ENCODE results near the gene ARNT2. TPM values are rescaled to one million over a fixed set of nuclear protein-coding genes. Genes with fewer than 3 reads are reported as not detected.

The ARNT2 gene
- total and polyA plus RNA-seq, 2 experiments from 2014 or later, result 4.6 to 11.6 TPM

DNA sequence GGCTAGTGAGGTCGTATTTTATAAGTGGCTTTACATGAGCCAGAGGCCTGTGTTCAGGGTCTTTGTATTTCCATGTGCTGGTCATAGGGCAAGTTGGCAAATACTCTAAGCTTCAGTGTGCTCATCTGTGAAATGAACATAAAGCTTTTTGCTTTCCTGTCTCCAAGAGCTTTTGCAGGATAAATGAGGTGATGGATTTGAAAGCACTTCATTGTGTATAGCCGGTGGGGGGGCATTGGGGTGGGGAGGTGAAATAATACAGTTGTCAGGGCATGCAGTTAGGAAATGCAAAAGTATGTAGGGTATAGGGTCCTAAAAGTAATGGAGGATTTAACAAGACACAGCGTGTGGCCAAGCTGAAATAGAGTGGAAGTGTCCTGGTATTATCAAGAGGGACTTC lies 67.7 kb downstream of the ARNT2 start (continued):
- TF ChIP-seq, protein P1, sequence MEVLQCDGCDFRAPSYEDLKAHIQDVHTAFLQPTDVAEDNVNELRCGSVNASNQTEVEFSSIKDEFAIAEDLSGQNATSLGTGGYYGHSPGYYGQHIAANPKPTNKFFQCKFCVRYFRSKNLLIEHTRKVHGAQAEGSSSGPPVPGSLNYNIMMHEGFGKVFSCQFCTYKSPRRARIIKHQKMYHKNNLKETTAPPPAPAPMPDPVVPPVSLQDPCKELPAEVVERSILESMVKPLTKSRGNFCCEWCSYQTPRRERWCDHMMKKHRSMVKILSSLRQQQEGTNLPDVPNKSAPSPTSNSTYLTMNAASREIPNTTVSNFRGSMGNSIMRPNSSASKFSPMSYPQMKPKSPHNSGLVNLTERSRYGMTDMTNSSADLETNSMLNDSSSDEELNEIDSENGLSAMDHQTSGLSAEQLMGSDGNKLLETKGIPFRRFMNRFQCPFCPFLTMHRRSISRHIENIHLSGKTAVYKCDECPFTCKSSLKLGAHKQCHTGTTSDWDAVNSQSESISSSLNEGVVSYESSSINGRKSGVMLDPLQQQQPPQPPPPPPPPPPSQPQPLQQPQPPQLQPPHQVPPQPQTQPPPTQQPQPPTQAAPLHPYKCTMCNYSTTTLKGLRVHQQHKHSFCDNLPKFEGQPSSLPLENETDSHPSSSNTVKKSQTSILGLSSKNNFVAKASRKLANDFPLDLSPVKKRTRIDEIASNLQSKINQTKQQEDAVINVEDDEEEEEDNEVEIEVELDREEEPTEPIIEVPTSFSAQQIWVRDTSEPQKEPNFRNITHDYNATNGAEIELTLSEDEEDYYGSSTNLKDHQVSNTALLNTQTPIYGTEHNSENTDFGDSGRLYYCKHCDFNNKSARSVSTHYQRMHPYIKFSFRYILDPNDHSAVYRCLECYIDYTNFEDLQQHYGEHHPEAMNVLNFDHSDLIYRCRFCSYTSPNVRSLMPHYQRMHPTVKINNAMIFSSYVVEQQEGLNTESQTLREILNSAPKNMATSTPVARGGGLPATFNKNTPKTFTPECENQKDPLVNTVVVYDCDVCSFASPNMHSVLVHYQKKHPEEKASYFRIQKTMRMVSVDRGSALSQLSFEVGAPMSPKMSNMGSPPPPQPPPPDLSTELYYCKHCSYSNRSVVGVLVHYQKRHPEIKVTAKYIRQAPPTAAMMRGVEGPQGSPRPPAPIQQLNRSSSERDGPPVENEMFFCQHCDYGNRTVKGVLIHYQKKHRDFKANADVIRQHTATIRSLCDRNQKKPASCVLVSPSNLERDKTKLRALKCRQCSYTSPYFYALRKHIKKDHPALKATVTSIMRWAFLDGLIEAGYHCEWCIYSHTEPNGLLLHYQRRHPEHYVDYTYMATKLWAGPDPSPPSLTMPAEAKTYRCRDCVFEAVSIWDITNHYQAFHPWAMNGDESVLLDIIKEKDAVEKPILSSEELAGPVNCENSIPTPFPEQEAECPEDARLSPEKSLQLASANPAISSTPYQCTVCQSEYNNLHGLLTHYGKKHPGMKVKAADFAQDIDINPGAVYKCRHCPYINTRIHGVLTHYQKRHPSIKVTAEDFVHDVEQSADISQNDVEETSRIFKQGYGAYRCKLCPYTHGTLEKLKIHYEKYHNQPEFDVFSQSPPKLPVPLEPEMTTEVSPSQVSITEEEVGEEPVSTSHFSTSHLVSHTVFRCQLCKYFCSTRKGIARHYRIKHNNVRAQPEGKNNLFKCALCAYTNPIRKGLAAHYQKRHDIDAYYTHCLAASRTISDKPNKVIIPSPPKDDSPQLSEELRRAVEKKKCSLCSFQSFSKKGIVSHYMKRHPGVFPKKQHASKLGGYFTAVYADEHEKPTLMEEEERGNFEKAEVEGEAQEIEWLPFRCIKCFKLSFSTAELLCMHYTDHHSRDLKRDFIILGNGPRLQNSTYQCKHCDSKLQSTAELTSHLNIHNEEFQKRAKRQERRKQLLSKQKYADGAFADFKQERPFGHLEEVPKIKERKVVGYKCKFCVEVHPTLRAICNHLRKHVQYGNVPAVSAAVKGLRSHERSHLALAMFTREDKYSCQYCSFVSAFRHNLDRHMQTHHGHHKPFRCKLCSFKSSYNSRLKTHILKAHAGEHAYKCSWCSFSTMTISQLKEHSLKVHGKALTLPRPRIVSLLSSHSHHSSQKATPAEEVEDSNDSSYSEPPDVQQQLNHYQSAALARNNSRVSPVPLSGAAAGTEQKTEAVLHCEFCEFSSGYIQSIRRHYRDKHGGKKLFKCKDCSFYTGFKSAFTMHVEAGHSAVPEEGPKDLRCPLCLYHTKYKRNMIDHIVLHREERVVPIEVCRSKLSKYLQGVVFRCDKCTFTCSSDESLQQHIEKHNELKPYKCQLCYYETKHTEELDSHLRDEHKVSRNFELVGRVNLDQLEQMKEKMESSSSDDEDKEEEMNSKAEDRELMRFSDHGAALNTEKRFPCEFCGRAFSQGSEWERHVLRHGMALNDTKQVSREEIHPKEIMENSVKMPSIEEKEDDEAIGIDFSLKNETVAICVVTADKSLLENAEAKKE (CRISPR knock-in tag; IDR thresholded peaks at IDR 0.05), result no peak
- TF ChIP-seq CTCF (conservative IDR thresholded peaks at IDR 0.05; ENCODE audit: low read depth in 2 of 2) (no peak), ZNF331 (CRISPR knock-in tag; IDR thresholded peaks at IDR 0.05; ENCODE audit: low read depth) (no peak), EZH2phosphoT487 (IDR thresholded peaks at IDR 0.05; ENCODE audit: unreplicated experiment) (no peak), EZH2 (IDR thresholded peaks at IDR 0.05; ENCODE audit: low read depth, unreplicated experiment) (no peak), STAT1 (IDR thresholded peaks at IDR 0.05; ENCODE audit: unreplicated experiment) (no peak), POLR2AphosphoS5 (IDR thresholded peaks at IDR 0.05; ENCODE audit: low read depth) (no peak), NANOG (IDR thresholded peaks at IDR 0.05; ENCODE audit: borderline replicate concordance) (no peak), JUNB (IDR thresholded peaks at IDR 0.05; ENCODE audit: unreplicated experiment) (no peak)
- TF ChIP-seq, protein P2, sequence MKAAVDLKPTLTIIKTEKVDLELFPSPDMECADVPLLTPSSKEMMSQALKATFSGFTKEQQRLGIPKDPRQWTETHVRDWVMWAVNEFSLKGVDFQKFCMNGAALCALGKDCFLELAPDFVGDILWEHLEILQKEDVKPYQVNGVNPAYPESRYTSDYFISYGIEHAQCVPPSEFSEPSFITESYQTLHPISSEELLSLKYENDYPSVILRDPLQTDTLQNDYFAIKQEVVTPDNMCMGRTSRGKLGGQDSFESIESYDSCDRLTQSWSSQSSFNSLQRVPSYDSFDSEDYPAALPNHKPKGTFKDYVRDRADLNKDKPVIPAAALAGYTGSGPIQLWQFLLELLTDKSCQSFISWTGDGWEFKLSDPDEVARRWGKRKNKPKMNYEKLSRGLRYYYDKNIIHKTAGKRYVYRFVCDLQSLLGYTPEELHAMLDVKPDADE (IDR thresholded peaks at IDR 0.05), result no peak
